PFSK-1 (cell line): ENCODE data around the gene FAM184B.

Experiments used
- POLR2AphosphoS5 ChIP-seq: IDR thresholded peaks from 2 replicates; pipeline ENCODE4 v1.6.1; 2012; ENCODE audit warnings: low read depth, mild to moderate bottlenecking, control low read depth, low read length, moderate library complexity
- SIN3A ChIP-seq: IDR thresholded peaks from 2 replicates; pipeline ENCODE4 v1.6.1; 2012; ENCODE audit warnings: mild to moderate bottlenecking, low read length, moderate library complexity, borderline replicate concordance; ENCODE audit not compliant: insufficient read depth
- TAF1 ChIP-seq: IDR thresholded peaks from 2 replicates; pipeline ENCODE4 v1.6.1; 2012; ENCODE audit warnings: low read length, control low read depth, borderline replicate concordance; ENCODE audit not compliant: insufficient read depth

- TF ChIP-seq POLR2AphosphoS5 (no peak), TAF1 (no peak), SIN3A (no peak)
These were observed 23.8 kb downstream of the FAM184B start for GRCh38 chr4:17757621-17758020.
